ENCODE measurements around the gene CEP97.

CEP97 gene

DNA sequence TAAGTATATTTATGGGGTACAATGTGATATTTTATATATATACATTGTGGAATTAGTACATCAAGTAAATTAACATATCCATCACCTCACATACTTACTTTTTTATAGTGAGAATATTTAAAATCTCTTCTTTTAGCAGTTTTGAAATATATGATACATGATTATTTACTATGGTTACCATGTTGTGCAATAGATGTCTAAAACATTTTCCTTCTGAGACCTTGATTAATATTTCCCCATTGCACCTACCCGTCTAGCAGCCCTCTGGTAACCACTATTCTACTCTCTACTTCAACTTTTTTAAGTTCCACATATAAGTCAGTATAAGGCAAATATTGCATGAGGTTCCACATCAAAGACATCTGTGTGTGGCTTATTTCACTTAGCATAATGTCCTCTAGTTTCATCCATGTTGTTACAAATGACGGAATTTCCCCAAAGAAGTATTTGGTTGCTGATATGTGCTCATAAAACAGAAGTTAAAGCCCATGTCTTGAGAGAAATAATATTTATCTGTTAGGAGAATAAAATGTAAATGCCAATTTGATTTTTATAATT lies 95.3 kb downstream of the CEP97 start:
- peak; percentile 80 for DNase-seq
